NCI-H1694 (cell line): ENCODE measurements around the gene OXCT1.
"Not testable (repeated sequence)": the region's sequence is repeated elsewhere in the genome, so short reads cannot be mapped to it uniquely, and the experiment has no call there.

Experiments
- DNase-seq: peaks from one replicate; lab custom pipeline; 2025; lab: John Stamatoyannopoulos, UW

The OXCT1 gene

GRCh38 chr5:41773799-41774198 lies 96.4 kb downstream of the OXCT1 start:
- DNase-seq = no peak

GRCh38 chr5:41772785-41773442 lies 97.3 kb downstream of the OXCT1 start:
- DNase-seq = no peak

- DNase-seq = no peak
Measured at GRCh38 chr5:41772056-41772455, 98.2 kb downstream of the OXCT1 start.

DNA sequence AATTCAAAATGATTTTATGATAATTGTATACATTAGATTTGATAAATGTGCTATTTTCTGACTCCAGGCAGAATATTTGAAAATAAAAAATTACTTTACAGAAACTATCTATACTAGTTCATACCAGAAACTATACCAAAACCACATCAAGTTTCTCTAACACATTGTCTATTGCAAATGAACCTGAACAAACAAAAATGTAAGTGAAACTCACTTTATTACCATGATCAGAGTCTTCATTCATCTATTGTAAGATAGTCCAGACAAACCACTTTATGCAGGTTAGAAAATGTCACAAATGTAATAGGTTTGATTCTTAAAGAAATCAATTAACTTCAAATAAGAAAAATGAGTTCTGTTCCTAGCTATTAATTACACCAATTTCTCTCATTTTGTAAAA lies 99.4 kb downstream of the OXCT1 start:
- no peak for DNase-seq

- no peak for DNase-seq
Measured at GRCh38 chr5:41768692-41769091, 101.5 kb downstream of the OXCT1 start.

- DNase-seq = no peak
Measured at GRCh38 chr5:41764650-41765049, 105.6 kb downstream of the OXCT1 start.

DNA sequence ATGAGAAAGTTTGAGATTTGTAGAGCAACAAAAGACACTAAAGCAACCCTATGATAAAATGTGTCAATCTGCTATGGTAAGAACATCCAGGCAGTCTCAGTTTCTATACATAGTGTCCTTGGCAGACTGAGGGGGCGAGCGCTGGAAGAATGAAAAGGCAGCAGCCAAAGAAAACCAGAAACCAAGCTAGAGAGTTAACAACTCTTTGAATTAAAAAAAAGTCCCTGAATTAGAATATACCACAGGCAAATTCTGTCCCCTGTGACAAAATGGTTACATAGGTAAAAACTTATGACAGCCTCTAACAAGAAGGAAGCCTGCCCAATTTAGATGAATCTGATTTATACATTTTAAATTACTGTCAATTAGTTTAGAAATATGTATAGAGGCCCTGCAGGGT lies 106.7 kb downstream of the OXCT1 start:
- no peak for DNase-seq

DNA sequence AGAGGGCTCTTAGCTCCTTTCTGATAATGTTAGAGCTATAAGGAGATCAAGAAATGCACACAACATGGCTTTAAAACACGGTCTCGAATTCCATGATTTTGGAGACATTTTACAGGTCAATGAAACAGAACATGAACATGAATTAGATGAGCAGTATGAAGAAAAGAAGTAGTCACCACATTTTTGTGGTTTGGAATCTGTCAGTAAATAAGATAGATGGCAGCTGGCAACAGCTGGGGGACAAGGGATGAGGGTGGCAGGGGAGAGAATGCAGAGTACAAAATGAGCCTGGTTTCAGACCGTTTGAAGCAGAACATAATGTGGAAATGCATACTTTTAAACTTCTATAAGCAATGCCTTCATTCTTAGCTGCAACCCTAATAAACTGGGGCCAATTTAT lies 107.1 kb downstream of the OXCT1 start:
- DNase-seq = no peak

DNA sequence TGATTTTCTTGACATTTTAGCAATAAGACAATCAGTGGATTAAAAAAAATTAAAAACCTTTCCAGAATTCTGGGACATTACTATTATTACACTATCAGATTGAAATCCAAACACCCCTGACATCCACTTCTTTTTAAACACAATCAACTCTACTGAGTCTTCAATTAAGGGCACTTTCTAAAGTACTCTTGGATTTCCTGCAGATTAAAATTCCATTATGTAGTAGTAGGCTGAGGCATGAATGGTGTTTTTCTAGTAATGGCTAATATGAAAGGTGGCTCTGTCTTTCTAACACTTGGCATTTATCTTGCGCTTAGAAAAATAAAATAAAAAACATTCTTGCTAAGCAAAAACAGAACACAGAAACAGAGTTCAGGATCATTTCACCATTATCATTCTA lies 107.8 kb downstream of the OXCT1 start:
- no peak for DNase-seq

DNA sequence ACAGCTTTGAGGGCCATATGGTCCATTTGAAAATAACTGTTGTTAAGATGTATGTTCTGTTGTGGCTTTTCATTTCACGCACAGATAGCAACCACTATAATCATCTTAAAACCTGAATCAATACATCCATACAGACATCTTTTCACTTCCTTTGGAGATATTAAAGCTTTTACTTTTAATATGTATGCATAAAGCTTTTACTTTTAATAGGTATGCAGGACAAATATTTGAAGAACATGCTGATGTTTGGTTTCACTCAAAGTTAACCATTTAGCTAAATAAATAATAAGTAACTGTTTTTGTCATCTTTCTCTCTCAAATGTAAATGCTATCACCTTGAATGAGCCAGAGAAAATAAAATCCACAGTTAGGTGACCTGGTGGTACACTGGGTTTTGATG lies 108.6 kb downstream of the OXCT1 start:
- no peak for DNase-seq

- no peak for DNase-seq
Measured at GRCh38 chr5:41755705-41756104, 114.5 kb downstream of the OXCT1 start.

GRCh38 chr5:41754857-41755256 lies 115.4 kb downstream of the OXCT1 start:
- DNase-seq = no peak

- no peak for DNase-seq
Measured at GRCh38 chr5:41751867-41752266, 118.4 kb downstream of the OXCT1 start.

DNA sequence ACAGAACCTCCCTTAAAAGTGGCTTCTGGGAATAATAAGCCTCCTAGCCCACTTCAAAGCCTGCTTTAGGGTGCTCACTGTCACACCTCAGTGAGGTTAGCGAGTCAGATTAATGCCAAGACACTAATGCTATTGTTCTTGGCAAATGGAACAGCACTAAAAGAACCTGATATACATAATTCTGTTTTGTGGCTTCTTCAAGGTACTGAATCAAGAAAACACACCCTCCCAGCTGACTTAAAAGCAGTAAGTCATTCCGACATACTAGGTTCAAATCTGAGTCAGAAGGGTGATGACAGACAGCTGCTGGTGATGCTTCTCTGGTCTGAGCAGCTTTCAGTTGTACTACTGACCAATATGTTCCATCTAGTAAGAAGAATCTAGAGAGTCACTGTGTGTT lies 121.6 kb downstream of the OXCT1 start:
- no peak for DNase-seq

DNA sequence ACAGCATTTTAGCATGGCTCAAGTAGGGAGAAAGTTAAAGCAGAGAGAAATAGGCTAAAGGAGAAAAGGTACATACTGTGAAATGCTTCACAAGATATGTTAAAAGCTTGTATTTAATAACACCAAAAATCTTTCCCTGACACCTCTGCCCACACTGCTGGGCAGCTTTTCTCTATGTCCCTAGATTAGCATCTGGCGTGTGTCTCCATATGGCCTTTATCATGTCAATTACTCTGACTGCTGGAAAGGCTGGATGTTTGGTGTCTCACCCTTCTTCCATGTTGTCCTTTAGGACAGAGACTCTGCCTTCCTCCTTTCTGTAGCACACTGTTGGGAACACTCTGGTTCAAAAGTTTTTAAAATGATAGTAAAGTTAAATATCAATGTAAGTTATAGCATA lies 122.5 kb downstream of the OXCT1 start:
- no peak for DNase-seq

DNA sequence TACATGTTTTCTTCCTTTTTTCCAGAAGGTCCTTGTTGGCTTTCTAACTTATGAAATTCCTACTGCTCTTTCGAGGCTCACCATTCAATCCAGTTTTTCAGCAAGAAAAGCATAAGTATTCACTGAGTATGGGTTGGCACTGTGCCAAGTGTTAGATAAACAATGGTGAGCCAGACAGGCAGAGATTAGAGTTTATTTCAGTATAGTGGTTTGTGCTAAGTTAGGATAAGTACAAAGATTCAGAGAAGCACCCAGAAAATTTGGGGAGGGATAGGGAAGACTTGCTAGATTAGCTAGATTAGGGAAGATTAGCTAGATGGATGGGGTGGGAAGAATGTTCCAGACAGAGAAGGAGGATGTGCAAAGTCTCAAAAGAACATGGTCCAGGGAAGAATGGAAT lies 122.9 kb downstream of the OXCT1 start:
- no peak for DNase-seq

GRCh38 chr5:41742608-41743007 lies 127.6 kb downstream of the OXCT1 start:
- DNase-seq = not testable (repeated sequence)

GRCh38 chr5:41738710-41739354 lies 131.4 kb downstream of the OXCT1 start:
- DNase-seq = no peak

DNA sequence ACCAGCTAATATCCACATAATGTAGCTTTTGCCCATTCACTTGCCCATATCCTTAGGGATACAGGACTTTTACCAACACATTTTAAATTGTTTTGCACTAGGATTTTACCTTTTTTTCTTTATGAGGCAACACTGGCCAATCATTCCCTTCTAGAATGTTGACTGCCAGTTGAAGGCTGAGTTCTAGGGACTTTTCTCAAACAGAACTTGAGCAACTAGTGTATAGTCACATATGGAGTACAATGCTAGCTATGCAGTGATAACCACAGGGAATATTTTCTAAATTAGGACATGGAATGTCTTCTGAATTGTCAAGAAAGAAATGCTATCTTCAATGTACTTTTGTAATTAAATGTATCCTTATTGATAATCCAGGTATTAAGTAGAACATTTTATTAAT lies 133.6 kb downstream of the OXCT1 start:
- no peak for DNase-seq

DNA sequence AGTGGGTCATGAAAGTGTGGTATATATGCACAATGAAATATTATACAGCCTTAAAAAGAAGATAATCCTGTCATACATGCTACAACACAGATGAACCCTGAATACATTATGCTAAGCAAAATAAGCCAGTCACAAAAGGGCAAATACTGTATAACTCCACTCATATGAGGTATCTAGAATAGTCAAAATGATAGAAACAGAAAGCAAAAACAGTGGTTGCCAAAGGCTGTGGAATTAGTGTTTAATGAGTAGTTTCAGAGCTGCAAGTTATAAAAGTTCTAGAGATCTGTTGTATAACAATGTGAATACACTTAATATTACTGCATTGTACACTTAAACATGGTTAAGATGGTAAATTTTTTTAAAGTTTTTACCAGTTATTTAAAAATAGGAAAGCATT lies 135.0 kb downstream of the OXCT1 start:
- no peak for DNase-seq

DNA sequence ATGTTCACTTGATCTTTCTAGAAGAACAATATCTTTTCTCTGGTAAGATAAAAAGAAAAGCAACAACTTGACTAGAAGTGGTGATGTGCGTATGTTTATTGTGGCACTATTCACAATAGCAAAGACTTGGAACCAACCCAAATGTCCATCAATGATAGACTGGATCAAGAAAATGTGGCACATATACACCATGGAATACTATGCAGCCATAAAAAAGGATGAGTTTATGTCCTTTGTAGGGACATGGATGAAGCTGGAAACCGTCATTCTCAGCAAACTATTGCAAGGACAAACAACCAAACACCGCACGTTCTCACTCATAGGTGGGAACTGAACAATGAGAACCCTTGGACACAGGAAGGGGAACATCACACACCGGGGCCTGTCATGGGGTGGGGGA lies 140.8 kb downstream of the OXCT1 start:
- DNase-seq = not testable (repeated sequence)

DNA sequence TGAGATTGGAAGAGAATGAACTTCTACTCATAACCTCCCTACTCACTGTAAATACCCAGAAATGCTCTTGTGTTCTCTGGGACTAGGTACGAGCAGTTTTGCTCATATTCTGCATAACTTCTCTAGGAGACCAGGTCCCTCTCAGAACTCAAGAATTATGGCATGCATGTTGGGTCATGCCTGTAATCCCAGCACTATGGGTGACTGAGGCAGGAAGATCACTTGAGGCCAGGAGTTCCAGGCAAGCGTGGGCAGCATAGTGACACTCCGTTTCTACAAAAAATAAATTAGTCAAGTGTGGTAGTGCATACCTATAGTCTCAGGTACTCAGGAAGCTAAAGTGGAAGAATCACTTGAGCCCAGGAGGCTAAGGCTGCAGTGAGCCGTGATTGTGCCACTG lies 141.9 kb downstream of the OXCT1 start:
- DNase-seq = no peak

- DNase-seq = no peak
Measured at GRCh38 chr5:41722359-41722950, 147.8 kb downstream of the OXCT1 start.

GRCh38 chr5:41721516-41721915 lies 148.7 kb downstream of the OXCT1 start:
- DNase-seq = no peak
